ENCODE data around the gene FXR2. TPM values are rescaled to one million over a fixed set of nuclear protein-coding genes. Genes with fewer than 3 reads are reported as not detected.

FXR2 gene
- total RNA-seq, 1 experiment from 2014 or later: 35.1 TPM

DNA sequence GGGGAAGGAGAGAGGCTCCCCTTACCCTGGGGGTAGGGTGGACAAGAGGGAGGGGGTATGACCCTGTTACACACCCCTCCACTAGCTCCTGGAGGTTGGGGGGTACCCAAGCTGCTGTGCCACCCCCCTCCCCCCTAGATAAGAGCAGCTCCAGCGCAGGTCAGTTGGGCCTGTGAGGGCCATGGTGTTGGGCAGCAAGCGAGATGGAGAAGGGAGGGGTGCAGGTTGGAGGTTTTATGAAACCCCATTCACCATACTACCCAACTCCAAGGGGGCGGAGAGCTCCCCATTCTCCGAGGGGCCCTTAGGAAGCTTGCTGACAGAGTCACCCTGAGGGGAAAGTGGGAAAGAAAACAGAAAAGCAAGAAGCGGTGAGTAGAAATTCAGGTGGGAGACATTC lies 23.1 kb downstream of the FXR2 start (continued):
- TF ChIP-seq, protein P1, sequence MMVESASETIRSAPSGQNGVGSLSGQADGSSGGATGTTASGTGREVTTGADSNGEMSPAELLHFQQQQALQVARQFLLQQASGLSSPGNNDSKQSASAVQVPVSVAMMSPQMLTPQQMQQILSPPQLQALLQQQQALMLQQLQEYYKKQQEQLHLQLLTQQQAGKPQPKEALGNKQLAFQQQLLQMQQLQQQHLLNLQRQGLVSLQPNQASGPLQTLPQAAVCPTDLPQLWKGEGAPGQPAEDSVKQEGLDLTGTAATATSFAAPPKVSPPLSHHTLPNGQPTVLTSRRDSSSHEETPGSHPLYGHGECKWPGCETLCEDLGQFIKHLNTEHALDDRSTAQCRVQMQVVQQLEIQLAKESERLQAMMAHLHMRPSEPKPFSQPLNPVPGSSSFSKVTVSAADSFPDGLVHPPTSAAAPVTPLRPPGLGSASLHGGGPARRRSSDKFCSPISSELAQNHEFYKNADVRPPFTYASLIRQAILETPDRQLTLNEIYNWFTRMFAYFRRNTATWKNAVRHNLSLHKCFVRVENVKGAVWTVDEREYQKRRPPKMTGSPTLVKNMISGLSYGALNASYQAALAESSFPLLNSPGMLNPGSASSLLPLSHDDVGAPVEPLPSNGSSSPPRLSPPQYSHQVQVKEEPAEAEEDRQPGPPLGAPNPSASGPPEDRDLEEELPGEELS (CRISPR knock-in tag; IDR thresholded peaks at IDR 0.05): no peak
- TF ChIP-seq, protein P2, sequence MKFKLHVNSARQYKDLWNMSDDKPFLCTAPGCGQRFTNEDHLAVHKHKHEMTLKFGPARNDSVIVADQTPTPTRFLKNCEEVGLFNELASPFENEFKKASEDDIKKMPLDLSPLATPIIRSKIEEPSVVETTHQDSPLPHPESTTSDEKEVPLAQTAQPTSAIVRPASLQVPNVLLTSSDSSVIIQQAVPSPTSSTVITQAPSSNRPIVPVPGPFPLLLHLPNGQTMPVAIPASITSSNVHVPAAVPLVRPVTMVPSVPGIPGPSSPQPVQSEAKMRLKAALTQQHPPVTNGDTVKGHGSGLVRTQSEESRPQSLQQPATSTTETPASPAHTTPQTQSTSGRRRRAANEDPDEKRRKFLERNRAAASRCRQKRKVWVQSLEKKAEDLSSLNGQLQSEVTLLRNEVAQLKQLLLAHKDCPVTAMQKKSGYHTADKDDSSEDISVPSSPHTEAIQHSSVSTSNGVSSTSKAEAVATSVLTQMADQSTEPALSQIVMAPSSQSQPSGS (CRISPR knock-in tag; IDR thresholded peaks at IDR 0.05; ENCODE audit: borderline replicate concordance, low read depth): no peak
- TF ChIP-seq ZNF219 (CRISPR knock-in tag; IDR thresholded peaks at IDR 0.05; ENCODE audit: borderline replicate concordance) (no peak), NR3C1 (CRISPR knock-in tag; conservative IDR thresholded peaks at IDR 0.05; ENCODE audit: low read depth) (no peak), ETV6 (CRISPR knock-in tag; IDR thresholded peaks at IDR 0.05) (no peak), ZNF138 (CRISPR knock-in tag; conservative IDR thresholded peaks at IDR 0.05) (no peak), TEAD1 (CRISPR knock-in tag; IDR thresholded peaks at IDR 0.05) (no peak)
- TF ChIP-seq, protein P3, sequence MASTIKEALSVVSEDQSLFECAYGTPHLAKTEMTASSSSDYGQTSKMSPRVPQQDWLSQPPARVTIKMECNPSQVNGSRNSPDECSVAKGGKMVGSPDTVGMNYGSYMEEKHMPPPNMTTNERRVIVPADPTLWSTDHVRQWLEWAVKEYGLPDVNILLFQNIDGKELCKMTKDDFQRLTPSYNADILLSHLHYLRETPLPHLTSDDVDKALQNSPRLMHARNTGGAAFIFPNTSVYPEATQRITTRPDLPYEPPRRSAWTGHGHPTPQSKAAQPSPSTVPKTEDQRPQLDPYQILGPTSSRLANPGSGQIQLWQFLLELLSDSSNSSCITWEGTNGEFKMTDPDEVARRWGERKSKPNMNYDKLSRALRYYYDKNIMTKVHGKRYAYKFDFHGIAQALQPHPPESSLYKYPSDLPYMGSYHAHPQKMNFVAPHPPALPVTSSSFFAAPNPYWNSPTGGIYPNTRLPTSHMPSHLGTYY (CRISPR knock-in tag; IDR thresholded peaks at IDR 0.05): no peak

GRCh38 chr17:7590743-7591142 lies 24.0 kb downstream of the FXR2 start:
- Mint-ChIP-seq H3K4me3 (peak overlapping the region; percentile 45), H3K4me1 (peaks cover 30% of the 10 kb centered on the region), H3K27me3 (ENCODE audit: low read depth) (no peaks in the 10 kb centered on the region), H3K36me3 (peaks cover 49% of the 10 kb centered on the region), H3K27ac (peak overlapping the region; percentile 97), H3K9me3 (no peaks in the 10 kb centered on the region)
- TF ChIP-seq MXD4 (CRISPR knock-in tag; IDR thresholded peaks at IDR 0.05; ENCODE audit: borderline replicate concordance) (no peak), MAX (CRISPR knock-in tag; IDR thresholded peaks at IDR 0.05) (no peak)
- peak; percentile 60 for DNase-seq (ENCODE audit: low spot score)
- CTCF ChIA-PET: interaction anchor here (0.5 to 4.3 kb wide), 16 partner anchors 11 to 599 kb away, joined by 3 to 61 read pairs (median 17); partner anchors contain the start of genes ATP1B2, BORCS6, CD68 and DNAH2
- ATAC-seq: peak; percentile 55
- POLR2A ChIA-PET: interaction anchor here (0.9 to 4.6 kb wide), 6 partner anchors 11 to 97 kb away, joined by 3 to 41 read pairs (median 11); partner anchors contain the start of genes ATP1B2, CD68, TP53 and WRAP53

- Mint-ChIP-seq H3K27me3 (ENCODE audit: low read depth) (no peaks in the 10 kb centered on the region), H3K4me3 (peak within 1 kb of the TSS; percentile 70), H3K9me3 (no peaks in the 10 kb centered on the region), H3K36me3 (peaks cover 44% of the 10 kb centered on the region), H3K4me1 (peaks cover 30% of the 10 kb centered on the region), H3K27ac (peak within 1 kb of the TSS; percentile 97)
- ChIA-PET CTCF (interaction anchor here (0.7 to 4.3 kb wide), 49 partner anchors 8 to 600 kb away, joined by 3 to 61 read pairs (median 6); partner anchors contain the start of genes ACAP1, ATP1B2, BORCS6 and CD68), POLR2A (interaction anchor here (0.8 to 4.6 kb wide), 17 partner anchors 10 to 187 kb away, joined by 3 to 41 read pairs (median 4); partner anchors contain the start of genes ATP1B2, CD68, EFNB3 and SAT2)
- DNase-seq (ENCODE audit: low spot score) (peak; percentile 71), ATAC-seq (peak; percentile 60)
- TF ChIP-seq NR1H2 (CRISPR knock-in tag; IDR thresholded peaks at IDR 0.05): no peak
- 0 out of 2 replicates have a peak, but pooled peaks have one; percentile 10 for TF ChIP-seq FOXK1 (CRISPR knock-in tag; IDR thresholded peaks at IDR 0.05)
Measured at GRCh38 chr17:7589891-7590691, 24.6 kb downstream of the FXR2 start, which contains the start of gene SOX15. Gene SOX15, minus strand, starts transcription at chr17:7590094. Its CDS starts 418 bp downstream, at chr17:7589676.
